ENCODE measurements around the gene VTN.

Gene VTN, protein sequence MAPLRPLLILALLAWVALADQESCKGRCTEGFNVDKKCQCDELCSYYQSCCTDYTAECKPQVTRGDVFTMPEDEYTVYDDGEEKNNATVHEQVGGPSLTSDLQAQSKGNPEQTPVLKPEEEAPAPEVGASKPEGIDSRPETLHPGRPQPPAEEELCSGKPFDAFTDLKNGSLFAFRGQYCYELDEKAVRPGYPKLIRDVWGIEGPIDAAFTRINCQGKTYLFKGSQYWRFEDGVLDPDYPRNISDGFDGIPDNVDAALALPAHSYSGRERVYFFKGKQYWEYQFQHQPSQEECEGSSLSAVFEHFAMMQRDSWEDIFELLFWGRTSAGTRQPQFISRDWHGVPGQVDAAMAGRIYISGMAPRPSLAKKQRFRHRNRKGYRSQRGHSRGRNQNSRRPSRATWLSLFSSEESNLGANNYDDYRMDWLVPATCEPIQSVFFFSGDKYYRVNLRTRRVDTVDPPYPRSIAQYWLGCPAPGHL

DNA sequence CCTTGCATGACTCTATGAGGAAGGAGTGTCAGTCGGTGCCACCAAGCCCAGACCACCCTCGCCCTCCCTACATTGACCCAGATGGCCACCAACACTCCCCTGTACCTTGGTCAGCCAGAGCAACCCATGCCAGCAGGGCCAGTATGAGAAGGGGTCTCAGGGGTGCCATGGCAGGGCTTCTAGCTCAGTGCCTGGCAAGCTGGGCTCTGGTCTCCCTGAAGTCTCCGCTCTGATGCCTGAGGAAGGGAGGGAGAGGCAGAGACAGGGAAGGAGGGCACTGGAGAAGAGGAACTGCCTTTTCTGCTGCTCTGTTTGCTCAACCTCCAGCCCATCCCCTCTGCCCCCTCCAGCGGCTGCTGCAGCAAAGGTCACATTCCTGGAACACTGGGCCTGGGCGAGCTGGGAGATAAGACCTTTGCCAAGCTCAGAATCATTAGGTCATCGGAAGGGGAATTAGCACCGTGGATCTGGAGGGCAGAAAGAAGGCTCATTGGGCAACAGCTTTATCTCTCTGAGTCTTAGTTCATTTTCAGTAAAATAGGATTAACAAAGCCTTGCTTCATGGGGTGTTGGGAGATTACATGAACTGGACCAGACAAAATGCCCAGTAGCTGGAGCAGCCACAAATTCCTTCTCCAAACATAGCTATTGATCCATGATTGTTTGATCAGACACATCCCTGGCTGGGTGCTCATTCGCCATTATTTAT is at the start of gene VTN:
Gene VTN (minus strand): TSS at position 273 of the 709 bp plus-strand sequence. CDS start 104 bp downstream, at position 169.
- DNase-seq, result no peak

DNA sequence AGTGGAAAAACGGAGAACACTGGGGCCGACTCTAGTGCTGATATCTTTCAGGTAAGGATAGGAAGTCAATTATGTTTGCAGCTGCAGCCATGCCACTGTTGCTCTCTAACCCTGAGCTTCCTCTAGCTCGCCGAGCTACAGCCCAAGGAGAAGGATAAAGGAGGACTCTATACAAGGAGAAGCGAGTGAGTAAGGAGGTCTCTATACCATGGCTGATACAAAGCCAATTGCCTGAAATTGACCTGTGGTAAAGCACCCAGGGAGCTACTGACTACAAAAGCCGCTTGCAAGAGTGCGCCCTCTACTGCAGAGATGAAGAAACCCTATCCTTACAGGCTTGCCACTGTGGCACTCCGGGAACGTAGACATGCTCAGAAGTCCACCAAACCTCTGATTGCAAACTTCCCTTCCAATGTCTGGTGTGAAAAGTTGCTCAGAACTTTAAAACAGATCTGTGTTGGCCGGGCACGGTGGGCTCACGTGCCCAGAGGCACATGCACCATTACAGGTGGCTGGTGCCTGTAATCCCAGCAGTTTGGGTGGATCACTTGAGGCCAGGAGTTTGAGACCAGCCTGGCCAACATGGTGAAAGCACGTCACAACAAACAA is 46.7 kb upstream of the VTN start:
- peak; percentile 64 for DNase-seq

DNA sequence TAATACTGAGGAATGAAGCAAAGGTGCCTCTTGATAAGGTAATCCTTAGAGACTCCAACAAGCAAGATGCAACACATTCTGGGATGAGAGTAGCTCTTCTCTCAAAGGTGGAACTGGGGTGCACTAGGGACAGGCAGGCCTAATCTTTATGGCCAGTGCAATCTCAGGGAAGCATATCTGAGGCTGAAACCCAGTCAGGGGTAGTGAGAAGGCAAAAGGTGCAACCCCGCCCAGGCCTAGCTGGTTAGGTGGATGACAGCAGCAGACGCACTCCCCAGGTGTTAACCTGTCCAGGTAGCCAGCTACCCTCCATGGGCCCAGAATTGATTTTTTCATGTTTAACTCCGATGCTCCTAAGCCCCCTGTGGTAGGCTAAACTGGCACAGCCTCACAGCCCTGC is 45.8 kb upstream of the VTN start:
- no peak for DNase-seq

DNA sequence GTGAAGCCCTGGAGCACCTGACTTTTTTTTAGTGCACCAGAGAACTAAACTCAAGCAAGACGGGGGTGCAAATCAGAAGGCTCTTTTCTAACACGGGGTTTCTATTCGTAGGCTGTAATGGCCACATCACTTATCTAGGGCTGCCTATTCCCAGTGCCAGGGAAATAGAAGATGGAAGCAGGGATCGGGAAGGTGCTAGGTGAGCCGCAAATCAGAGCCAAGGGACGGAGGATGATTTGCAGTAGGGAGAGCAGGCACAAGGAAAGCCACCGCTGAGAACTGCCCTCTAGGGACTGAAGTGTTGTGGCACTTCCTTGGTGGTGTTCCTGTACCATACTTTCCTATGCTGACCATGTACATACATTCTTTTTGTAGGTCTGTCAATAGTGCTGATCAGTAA is 43.7 kb upstream of the VTN start:
- no peak for DNase-seq

DNA sequence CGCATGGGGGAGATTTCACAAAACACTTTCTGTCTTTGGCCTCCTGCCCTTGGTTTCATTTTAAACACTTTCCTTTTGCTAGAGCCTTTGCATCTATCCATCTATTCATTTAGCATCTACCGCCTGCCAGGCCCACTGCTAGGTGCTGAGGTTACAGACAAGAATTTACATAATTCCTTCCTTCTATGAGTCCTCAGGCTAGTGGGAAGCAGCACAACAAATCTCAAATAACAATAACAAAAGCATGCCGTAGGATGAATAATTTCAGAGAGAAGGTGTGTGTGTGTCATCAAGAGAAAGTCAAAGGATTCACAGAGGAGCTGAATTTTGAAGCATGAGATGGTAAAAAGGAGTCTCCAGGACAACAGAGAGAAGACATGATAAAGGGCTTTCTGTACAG is 42.0 kb upstream of the VTN start:
- no peak for DNase-seq

DNA sequence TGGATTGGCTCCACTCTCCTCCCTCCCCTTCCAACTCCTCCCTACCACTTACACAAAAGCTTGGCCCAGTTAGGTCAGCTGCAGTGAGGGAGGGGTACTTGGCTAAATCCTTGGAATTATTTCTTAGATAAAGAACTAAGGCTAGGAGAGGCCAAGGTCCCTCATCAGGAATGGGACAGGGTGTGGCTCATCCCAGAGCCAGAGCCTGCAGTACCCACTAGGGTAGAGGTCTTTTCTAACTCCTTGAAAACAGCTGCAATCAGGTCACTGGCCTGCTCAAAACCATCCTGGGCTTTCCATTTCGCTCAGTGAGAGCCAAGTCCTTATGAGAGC is 37.8 kb upstream of the VTN start:
- DNase-seq, result no peak

DNA sequence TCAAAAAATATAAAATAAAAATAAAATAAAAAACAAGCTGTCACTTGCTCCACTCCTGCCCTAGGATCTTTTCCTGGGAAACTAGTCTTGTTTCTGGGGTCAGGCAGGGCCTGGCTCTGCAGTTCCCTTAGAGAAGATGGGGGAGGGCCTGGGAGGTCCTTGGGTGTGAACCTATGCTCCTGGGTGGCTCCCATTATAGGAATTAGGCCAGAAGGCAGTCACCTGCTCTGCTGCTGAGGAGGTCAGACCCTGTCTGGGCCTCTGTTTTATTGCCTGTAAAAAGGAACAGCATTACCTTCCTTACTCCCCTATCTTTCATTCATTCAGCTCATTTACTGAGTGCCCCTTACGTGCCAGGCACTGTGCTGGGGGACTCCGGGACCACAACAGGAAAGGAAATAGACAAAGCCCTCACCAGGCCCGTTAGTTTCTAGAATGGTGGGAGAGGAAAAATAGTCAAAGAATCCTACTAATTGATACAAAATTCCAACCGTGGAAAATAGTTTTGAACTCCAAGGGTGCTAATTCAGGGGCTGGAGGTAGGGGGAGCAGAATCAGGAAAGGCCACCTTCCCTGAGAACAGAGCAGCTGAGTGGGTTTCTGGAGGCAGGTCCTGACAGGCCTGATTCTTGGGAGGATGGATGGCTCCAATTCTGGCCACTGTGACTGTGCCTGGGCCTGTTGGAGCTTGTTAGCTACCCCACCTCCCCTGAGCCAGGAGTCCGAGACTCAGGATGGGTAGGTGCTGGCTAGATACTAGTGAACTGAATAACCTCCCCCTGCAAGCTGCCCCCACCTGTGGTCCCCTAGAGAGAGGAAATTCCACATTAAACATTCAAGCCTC is 37.2 kb upstream of the VTN start:
- DNase-seq, result no peak

DNA sequence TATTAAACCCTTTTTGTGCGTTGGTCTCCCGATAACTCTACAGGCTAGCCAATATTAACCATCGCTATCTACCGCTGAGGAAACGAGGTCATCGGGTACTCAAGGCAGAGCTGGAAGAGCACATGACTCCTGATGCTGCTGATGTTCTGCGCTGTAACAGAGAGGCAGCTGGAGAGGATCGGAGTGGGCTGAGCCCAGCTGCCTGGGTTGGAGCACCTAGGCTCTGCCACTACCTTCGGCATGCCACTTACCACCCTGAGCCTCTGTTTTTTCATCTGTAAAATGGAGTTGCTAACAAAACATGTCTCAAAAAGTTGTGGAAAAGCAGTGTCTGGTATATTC is 36.3 kb upstream of the VTN start:
- DNase-seq, result no peak

DNA sequence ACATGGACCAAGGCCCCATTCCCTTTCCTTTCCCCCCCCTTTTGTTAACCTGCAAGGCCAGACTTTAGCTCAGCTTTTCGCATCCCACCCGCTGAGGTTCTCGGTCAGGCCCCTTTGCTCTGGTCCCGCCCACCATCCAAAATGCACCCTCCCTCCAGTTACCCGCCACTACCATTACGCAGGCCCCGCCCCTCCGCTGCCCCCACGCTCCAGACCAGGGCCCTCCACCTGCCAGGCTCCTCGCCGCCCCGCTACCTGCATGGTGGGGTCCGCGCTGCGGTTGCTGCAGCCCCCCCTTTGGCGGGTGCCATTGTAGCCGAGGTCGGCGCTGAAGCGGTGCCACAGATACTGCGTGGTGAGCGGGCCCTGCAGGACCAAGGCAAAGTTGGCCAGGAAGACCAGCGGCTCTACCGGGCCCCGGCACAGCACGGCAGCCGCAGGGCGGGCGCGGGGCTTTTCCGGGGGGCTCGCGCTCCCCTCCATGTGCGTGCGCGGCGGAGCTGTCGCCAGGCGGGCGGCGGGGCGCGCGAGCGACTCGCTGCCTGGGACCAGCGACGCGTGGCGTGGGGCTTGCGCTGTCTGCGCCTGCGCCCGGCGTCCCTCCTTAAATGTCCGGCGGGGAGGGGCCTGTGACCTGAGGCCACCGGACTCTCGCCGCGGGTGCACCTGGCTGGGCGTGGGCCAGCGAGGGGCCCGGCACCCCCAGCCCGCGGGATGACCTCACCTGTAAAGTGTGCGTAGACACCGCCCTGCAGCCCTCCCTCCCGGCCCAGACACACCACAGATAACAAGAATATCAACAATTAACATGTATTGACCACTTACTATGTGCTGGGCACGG is 35.7 kb upstream of the VTN start, which contains the start of gene SLC46A1:
Gene SLC46A1 (minus strand): TSS at position 581 of the 841 bp plus-strand sequence. CDS start 98 bp downstream, at position 483.
- DNase-seq, result peak; percentile 20

DNA sequence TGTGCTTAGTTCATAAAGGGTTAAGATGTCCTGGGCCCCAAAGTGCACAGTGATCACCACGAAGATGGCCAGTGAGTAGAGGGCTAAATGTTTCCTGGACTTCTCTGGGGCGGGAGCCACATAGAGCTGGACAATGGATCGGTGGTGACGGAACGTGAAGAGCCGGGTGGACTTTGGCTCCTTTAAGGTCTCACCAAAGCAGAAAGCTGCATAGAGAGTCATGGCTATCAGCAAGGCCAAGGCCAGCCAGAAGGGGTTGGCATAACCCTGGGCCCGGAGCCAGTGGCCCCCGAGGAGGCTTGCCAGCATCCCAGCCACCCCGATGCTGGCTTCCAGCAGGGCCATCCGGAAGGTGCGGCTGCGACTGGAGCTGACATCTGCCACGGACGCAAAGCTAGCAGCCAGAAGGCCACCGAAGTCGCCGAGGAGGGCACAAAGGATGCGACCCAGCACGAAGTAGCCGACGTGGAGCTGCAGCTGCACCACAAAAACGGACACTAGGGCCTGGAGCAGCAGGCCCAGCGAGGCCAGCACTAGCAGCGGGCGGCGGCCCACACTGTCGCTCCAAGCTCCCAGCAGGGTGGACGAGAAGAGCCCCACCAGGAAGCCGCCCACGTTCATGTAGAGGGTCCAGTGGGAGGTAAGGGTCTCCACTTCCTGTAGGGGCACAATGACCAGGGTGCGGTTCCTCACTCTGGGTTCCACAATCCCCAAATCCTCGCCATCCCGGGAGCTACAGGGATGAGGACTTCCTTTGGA is 34.9 kb upstream of the VTN start:
- DNase-seq, result no peak

DNA sequence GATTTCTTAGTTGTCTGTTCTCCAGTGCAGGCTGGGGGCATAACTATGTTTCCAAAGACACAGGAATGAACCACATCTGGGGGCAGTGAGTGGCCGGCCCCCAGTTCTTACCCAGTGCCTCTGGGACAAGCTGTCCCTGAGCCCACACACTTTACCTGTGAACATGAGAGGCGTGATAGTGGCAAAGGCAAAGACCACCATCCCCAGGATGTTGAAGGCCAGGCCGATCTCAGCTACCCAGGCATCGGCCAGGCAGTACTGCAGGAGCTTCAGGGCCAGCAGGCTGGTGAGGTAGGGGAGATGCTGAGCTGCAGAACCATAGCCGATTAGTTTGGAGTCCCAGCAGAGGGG is 34.3 kb upstream of the VTN start:
- no peak for DNase-seq

DNA sequence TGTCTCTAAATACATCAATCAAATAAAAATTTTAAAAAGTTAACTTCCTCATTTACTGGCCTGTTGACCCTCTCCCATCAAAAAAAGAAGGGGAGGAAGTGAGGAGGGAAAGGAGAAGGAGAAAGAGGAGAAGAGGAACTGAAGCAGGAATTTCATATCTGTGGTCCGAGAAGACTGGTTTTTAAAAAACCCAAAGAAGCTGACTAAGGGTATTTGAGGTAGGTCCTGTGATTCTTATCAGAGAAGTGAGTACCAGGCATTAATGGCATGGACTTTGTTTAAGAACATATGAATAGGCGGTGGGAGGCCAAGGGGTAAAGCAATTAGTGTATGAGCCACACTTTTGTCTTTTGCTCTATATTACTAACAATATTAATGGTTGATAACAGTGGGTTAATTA is 33.9 kb upstream of the VTN start:
- DNase-seq, result no peak

DNA sequence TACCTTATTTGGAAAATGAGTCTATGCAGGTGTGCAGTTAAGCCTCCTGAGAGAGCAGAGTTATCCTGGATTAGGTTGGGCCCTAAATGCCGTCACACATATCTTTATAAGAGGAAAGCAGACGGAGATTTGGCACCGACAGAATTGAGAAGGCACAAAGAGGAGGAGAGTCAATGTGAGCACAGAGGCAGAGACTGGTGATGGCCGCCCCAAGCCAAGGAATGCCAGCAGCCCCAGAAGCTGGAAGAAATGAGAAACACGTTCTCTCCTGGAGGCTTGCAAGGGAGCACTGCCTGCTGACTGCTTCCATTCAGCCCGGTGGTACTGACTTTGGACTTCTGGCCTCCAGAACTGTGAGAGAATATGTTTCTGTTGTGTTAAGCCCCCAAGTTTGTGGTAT is 32.7 kb upstream of the VTN start:
- DNase-seq, result no peak

DNA sequence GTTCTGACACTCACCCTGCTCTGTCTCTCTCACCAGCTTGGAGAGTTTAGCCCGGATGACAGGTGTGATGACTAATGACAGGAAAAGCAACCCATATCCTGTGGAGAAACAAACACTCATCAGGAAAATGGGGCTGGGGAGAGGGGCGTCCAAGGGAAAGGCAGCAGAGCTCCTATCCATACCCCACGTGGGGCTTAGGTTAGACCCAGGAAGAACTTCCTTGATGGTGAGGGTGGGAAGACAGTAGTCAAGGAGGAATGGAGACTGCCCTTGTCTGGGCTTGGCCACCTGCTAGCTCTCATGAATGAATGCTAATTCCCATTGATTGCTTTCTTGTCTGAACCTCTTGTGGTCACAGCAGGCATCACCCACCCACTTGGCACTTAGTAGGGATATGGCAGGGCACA is 32.1 kb upstream of the VTN start:
- no peak for DNase-seq

DNA sequence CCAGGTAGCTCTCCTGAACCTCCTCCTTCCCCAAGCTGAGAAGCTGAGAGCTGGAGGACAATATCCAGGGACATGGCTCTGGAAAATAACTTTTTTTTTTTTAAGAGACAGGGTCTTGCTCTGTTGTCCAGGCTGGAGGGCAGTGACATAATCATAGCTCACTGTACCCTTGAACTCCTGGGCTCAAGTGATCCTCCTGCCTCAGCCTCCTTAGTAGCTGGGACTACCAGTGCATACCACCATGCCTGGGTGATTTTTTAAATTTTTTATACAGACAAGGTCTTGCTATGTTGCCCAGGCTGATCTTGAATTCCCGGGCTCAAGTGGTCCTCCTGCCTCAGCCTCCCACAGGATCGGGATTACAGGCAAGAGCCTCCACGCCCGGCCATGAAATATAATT is 29.7 kb upstream of the VTN start:
- no peak for DNase-seq

DNA sequence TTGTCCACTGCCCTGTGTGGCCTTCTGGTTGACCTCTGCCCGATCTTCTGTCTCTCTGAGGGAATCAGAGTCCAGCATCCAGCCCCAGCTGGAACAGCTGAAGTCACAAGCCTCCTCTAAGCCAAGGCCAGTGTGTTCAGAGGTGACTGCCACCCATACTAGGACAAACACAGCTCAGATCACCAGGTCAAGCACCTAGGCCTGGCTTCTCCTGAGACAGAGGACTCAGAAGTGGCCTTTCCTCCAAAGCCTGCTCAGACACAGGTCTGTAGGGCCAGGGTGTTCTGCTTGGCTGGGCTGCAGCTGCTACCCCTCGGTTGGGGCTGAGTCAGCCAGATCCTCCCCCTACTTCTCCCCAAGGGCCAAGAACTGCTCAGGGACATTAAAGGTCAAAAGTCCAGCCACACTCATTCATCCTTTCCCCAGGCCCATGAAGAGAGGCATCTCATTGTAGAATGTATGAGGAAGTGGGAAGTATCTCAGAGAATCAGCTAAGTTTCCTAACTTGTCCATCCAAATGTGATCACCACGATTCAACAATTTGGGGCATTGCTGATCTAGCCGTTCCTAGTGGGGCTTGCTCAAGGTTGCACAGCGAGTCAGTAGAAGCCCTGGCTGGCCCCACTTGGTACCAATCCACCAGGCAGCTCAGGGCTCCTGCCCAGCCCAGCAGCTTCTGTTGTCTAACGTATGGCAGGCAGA is 28.3 kb upstream of the VTN start:
- DNase-seq, result no peak

DNA sequence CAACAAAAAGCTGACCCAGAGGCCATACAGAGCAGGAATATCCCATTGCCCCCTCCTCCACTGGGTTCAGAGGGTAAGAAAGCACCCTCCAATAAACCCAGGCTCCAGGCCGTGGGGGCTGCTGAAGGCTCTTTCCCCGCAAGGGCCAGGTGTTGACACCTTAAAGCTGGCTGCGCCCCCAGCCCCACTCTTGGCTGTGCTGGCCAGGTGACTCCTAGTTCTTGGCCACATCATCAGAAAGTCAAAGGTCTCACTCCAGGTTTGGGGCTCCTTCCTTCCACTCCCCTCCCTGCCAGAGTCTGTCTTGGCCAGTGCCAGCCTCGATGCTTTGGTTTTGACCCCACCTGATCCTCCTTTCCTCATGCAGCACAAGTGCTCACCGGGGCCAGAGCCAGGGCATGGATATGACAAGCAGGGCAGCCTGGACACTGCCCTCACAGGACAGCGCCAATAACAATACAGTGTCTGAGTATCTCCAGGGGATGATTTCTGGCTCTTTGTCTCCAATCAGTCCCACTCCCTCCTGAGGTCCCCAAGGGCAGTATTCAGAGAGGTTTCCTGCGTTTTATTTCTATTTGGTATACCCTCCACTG is 27.7 kb upstream of the VTN start:
- no peak for DNase-seq

DNA sequence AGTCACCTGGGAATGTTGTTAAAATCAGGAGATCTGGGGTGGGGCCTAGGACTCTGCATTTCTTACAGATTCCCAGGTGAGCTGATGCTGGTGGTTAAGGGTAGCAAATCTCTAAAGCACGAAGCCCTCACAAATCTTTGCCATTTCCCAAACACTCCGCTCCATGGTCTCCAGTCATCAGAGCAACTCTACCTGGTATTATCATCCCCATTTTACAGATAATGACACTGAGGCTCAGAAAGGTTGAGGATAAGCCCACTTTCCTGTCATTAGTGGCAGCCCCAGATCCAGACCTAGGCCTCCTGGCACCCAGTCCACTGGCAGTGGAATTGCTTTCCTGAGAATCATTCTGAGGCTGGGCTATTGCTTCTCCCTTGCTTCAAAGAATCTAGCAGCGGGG is 27.2 kb upstream of the VTN start:
- DNase-seq, result no peak

DNA sequence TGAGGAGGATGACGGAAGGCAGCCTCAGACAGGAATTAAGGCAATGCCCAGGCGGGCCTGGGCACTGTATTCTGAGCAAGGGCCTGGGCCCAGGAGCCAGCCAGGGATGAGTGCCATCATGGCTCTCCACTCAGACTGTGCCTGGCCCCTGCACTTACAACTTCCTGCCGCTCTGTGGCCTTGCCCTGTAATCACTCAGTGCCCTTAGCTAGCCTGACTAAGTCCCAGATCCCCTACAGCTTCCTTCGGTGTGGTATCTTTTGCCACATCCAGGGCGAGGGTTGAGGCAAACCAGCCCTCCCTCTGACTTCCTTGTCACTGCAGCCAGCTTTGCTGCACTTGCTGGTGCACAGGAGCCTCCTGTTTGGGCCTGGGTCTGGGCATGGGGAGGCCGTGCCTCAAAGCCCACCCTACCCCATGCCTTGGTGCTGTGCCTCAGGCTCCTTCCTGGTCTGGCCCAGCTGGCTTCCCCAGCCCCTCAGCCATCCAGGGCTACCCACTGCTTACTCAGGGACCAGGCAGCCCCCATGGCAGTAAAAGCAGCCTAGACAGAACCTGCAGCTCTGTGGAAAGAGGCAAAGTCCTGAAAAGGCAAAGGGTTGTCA is 26.6 kb upstream of the VTN start:
- no peak for DNase-seq

DNA sequence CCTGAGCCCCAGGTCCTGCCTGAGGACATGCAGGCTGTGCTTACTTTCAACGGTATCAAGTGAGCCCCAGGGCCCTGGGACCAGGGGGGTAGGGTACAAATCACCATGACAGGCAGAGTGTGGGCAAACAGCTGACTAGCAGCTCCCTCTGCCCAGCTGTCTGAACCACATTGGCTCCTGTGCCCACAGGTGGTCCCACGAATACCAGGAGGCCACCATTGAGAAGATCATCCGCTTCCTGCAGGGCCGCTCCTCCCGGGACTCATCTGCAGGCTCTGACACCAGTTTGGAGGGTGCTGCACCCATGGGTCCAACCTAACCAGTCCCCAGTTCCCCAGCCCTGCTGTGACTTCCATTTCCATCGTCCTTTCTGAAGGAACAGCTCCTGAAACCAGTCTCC is 25.9 kb upstream of the VTN start:
- no peak for DNase-seq

Data from CD4-positive, alpha-beta T cell treated with Interleukin-10 for 1 hour (primary cell).